ENCODE results near the gene PFKFB3. TPM values are rescaled to one million over a fixed set of nuclear protein-coding genes. Genes with fewer than 3 reads are reported as not detected.
A peak's percentile ranks its signal among the peaks of the same experiment; 100 is the strongest.

PFKFB3 gene
- total RNA-seq, 2 experiments from 2014 or later, result 77.1 to 82.2 TPM

DNA sequence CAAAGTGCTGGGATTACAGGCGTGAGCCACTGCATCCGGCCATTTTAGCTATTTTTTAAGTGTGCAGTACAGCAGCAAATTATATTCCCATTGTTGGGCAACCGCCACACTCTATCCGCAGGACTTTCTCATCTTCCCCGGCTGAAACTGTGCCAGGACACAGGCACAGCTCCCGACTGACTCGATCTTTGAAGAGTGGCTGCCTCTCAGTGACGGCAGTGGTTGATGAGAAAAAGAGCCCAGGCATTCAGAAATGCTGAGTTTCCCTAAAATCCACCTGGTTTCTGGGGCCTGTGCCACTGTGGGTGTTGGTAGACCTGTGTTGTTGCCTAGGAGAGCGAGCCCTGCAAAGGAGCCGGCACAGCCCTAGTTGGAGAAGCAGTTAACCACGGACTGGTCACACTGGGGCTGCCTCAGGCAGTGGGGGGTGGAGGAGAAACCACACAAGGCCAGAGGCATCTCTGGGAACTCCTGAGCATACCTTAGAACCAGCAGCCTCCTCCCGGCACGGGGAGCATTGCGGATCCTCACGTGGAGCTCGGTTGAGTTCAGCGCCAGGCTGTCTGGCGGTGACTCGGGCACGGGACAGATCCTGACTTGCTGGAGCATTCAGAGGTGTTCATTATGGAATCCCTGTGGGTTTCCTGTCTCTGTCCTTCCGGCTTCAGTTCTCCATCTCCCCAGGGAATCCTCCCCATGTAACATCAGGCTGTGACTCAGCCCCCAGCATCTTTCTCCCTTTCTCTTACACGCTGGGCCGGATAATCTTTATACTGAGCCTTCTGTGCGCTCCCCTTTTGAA is 16.2 kb downstream of the PFKFB3 start:
- H3K27ac Mint-ChIP-seq, result peak overlapping the region; percentile 36
- no peaks in the 10 kb centered on the region for H3K9me3 Mint-ChIP-seq
- H3K4me1 Mint-ChIP-seq, result peaks cover 2% of the 10 kb centered on the region
- DNase-seq, result no peak
- H3K36me3 Mint-ChIP-seq (ENCODE audit: low read depth), result peaks cover 60% of the 10 kb centered on the region
- CTCF ChIA-PET, result interaction anchor here (0.5 to 2.1 kb wide), 3 partner anchors 16 kb away, joined by 3 to 10 read pairs (median 3); partner anchors contain the start of gene PFKFB3
- POLR2A ChIA-PET, result no interaction called here
- no peaks in the 10 kb centered on the region for H3K27me3 Mint-ChIP-seq
- H3K4me3 Mint-ChIP-seq, result no peak overlapping the region

DNA sequence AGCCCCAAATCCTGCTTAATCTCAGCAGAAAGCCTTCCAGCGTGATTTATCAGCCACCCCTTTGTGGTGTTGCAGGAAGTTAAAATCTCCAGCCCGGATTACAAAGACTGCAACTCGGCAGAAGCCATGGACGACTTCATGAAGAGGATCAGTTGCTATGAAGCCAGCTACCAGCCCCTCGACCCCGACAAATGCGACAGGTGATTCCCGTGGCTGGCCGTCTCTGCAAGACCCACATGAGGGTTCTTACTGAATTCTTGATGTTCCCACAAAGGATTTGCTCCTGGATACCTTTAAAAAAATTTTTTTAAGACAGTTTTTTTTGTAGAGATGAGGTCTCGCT is 16.7 kb downstream of the PFKFB3 start:
- H3K4me1 Mint-ChIP-seq, result peaks cover 3% of the 10 kb centered on the region
- ChIA-PET CTCF (interaction anchor here (0.5 to 1.3 kb wide), 4 partner anchors 16 to 183 kb away, joined by 3 to 4 read pairs (median 3); partner anchors contain the start of gene PFKFB3), POLR2A (no interaction called here)
- no peak overlapping the region for H3K27ac Mint-ChIP-seq
- no peak for DNase-seq
- no peak overlapping the region for H3K4me3 Mint-ChIP-seq
- no peaks in the 10 kb centered on the region for H3K27me3 Mint-ChIP-seq
- peaks cover 61% of the 10 kb centered on the region for H3K36me3 Mint-ChIP-seq (ENCODE audit: low read depth)
- H3K9me3 Mint-ChIP-seq, result no peaks in the 10 kb centered on the region

DNA sequence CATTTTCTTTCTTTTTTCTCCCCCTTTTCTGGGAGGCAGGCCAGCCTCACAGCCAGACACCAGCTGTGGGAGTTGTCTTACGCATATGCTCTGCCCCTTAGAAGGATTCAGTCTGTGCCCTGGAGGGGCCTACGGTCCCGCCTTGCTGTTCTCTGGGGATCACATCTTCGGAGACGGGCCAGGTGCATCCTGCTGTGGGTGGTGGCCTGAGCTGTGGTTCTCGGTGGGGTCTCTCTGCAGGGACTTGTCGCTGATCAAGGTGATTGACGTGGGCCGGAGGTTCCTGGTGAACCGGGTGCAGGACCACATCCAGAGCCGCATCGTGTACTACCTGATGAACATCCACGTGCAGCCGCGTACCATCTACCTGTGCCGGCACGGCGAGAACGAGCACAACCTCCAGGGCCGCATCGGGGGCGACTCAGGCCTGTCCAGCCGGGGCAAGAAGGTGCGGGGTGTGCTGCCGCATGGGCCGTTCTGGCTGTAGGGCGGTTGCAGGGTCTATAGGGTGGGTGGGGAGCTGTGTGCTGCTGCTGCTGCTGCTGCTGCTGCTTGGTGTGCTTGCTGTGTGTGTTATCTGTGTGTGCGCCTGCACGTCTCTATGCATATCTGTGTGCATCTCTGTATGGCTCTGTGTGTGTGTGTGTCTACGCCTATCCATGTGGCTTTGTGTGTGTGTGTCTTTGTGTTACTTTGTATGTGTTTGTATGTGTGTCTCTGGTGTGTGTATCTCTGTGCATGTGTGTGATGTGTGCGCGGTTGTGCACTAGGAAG is 17.9 kb downstream of the PFKFB3 start:
- no peak for DNase-seq
- Mint-ChIP-seq H3K27ac (no peak overlapping the region), H3K9me3 (no peaks in the 10 kb centered on the region), H3K4me3 (no peak overlapping the region), H3K27me3 (no peaks in the 10 kb centered on the region), H3K36me3 (ENCODE audit: low read depth) (peaks cover 56% of the 10 kb centered on the region), H3K4me1 (peaks cover 3% of the 10 kb centered on the region)
- ChIA-PET POLR2A (no interaction called here), CTCF (interaction anchor here (1.3 kb wide), 1 partner anchor 181 kb away, joined by 4 read pairs; no protein-coding TSS in a partner anchor)

DNA sequence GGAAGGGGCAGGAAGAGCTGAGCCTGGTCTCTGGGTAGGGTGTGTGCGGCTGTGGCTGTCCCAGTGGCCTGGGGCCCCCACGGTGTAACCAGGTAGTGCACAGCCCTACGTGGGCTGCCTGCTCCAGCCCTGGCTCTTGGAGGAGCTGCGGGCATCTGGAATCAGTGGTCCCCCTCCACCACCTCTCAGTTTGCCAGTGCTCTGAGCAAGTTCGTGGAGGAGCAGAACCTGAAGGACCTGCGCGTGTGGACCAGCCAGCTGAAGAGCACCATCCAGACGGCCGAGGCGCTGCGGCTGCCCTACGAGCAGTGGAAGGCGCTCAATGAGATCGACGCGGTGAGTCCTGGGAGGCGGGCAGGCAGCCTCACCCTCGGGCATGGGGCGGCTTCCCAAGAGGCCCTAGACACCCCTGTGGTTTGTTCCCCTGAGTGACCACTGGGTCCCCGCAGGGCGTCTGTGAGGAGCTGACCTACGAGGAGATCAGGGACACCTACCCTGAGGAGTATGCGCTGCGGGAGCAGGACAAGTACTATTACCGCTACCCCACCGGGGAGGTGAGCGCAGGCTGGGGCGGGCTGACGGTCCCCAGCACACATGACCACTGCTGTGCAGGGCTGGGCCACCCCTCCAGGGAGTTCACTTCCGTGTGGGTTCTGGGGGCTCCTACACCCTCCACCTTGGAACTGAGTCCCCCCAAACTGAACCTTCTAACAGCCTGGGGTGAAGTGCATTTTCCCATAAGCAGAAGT is 18.6 kb downstream of the PFKFB3 start:
- no peak overlapping the region for H3K4me3 Mint-ChIP-seq
- peaks cover 3% of the 10 kb centered on the region for H3K4me1 Mint-ChIP-seq
- H3K27ac Mint-ChIP-seq, result no peak overlapping the region
- DNase-seq, result no peak
- no peaks in the 10 kb centered on the region for H3K9me3 Mint-ChIP-seq
- ChIA-PET POLR2A (no interaction called here), CTCF (no interaction called here)
- peaks cover 61% of the 10 kb centered on the region for H3K36me3 Mint-ChIP-seq (ENCODE audit: low read depth)
- H3K27me3 Mint-ChIP-seq, result no peaks in the 10 kb centered on the region

DNA sequence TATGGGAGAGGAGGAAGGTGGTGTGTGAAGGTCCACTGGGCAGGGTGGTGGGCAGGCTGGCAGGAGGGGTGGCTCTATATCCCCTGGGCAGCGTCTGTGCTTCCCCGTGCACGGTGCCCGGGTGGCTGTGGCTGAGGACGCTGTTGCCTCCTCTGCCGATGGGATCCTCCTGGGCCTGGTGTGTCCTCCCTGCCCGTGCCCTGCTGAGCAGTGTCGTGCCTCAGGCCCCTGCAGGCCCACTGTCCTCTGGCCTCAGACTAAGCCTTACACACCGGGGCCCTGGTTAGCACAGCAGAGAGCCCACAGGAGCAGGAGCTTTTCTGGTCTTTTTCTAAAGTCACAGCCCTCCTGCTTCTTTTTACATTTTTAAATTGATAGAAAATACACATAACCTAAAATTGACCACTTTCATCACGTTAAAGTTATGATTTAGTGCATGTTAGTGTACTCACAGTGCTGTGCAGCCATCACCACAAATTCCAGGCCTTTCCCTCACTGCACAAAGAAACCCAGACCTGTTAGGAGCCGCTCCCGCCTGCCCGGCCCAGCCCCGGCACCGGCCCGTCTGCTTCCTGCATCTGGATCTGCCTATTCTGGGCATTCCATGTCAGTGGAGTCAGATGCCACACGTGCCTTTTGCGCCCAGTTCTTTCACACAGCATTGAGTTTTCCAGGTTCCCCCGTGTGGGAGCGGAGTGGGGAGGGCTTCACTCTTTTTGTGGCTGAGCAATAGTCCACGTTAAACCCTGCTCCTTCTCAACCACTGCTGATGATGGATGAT is 19.4 kb downstream of the PFKFB3 start:
- Mint-ChIP-seq H3K36me3 (ENCODE audit: low read depth) (peaks cover 58% of the 10 kb centered on the region), H3K9me3 (no peaks in the 10 kb centered on the region), H3K27me3 (no peaks in the 10 kb centered on the region), H3K4me1 (peaks cover 3% of the 10 kb centered on the region), H3K27ac (no peak overlapping the region), H3K4me3 (no peak overlapping the region)
- ChIA-PET CTCF (no interaction called here), POLR2A (no interaction called here)
- DNase-seq, result no peak

DNA sequence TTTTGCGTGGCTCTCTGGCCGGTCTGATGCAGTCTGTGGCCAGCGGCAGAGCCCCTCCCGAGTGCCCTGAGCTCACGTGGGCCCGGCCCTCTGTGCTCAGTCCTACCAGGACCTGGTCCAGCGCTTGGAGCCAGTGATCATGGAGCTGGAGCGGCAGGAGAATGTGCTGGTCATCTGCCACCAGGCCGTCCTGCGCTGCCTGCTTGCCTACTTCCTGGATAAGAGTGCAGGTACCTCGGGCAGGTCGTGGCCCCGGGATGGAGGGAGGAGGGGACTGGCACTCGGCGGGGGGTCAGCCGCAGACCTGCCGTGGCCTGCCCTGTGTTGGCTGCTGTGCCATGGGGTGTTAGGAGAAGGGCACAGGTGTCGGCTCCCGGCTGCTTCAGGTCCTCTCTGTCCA is 20.0 kb downstream of the PFKFB3 start:
- POLR2A ChIA-PET, result no interaction called here
- H3K4me3 Mint-ChIP-seq, result no peak overlapping the region
- CTCF ChIA-PET, result no interaction called here

DNA sequence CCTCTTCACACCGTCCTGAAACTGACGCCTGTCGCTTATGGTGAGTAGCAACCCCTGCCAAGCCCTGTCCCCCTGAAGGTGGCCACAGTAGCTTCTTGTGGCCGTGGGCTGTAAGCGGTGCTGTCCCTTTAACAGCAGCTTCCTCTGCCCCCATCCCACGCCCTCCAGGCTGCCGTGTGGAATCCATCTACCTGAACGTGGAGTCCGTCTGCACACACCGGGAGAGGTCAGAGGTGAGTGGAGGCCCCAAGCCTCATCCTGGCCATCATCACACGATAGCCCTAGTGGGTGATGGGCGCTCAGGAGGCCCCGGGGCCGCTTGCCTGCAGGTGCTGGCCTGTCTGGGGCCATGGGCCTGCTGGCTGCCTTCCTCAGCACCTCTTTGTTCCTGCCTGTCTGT is 21.2 kb downstream of the PFKFB3 start:
- DNase-seq, result no peak
- Mint-ChIP-seq H3K9me3 (no peaks in the 10 kb centered on the region), H3K4me3 (no peak overlapping the region), H3K36me3 (ENCODE audit: low read depth) (peaks cover 63% of the 10 kb centered on the region), H3K27me3 (no peaks in the 10 kb centered on the region), H3K27ac (no peak overlapping the region), H3K4me1 (peaks cover 14% of the 10 kb centered on the region)
- CTCF ChIA-PET, result interaction anchor here (0.9 kb wide), 1 partner anchor 182 kb away, joined by 6 read pairs; no protein-coding TSS in a partner anchor
- POLR2A ChIA-PET, result no interaction called here

More for the DNA sequence above, 20.0 kb downstream of the PFKFB3 start:
- H3K27ac Mint-ChIP-seq, result no peak overlapping the region
- H3K27me3 Mint-ChIP-seq, result no peaks in the 10 kb centered on the region
- H3K4me1 Mint-ChIP-seq, result peaks cover 3% of the 10 kb centered on the region
- peaks cover 59% of the 10 kb centered on the region for H3K36me3 Mint-ChIP-seq (ENCODE audit: low read depth)
- no peak for DNase-seq
- no peaks in the 10 kb centered on the region for H3K9me3 Mint-ChIP-seq

DNA sequence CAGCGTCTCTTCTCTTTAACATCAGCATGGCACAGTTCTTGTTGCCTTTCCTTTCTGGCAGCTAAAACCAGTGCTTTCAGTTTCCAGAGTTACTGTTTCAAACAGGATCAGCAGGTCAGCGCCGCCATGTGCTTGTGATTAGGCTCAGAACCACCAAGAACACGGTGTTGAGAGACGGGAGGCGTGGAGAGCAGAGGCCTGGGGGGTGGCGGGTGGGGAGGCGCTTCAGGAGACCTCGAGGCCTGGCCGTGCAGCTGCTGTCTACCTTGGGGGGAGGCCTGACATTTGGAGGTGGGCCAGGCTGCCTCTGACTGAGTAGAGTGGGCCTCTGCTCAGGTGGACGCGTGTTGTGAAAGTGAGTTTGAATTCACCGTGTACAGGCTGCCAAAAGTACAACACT is 22.0 kb downstream of the PFKFB3 start:
- peak overlapping the region; percentile 46 for H3K27ac Mint-ChIP-seq
- peaks cover 61% of the 10 kb centered on the region for H3K36me3 Mint-ChIP-seq (ENCODE audit: low read depth)
- POLR2A ChIA-PET, result no interaction called here
- H3K4me3 Mint-ChIP-seq, result no peak overlapping the region
- CTCF ChIA-PET, result interaction anchor here (0.8 to 0.9 kb wide), 2 partner anchors 124 to 182 kb away, joined by 3 to 6 read pairs; no protein-coding TSS in a partner anchor
- DNase-seq, result no peak
- no peaks in the 10 kb centered on the region for H3K27me3 Mint-ChIP-seq
- H3K9me3 Mint-ChIP-seq, result no peaks in the 10 kb centered on the region
- peaks cover 14% of the 10 kb centered on the region for H3K4me1 Mint-ChIP-seq

DNA sequence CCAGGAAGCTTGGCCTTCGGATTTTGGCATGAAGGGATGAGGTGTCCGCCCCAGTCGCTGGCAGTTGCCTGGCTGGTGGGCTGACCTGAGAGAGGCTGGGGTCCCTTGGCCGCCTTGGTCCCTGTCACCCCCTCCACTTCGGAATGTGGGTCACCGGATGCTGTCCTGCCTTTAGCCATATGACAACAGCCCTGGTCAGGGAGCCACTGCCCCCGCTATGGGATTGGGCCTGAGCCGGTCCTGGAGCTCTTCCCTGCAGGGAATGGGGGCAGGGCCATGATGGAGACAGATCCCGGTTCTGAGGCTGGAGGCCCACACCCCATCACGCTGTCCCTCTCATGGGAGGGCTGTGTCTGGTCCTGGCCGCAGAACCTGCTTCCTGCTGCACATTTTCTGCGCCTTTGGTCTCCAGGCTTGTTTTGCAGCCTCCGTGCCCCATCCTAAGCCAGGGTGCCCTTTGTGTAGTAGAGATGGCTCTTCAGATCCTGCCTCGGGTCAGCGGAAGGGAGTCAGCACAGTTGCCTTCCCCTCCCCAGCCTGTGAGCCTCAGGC is 22.6 kb downstream of the PFKFB3 start:
- peaks cover 65% of the 10 kb centered on the region for H3K36me3 Mint-ChIP-seq (ENCODE audit: low read depth)
- peak overlapping the region; percentile 25 for H3K27ac Mint-ChIP-seq
- ChIA-PET POLR2A (no interaction called here), CTCF (interaction anchor here (0.8 kb wide), 1 partner anchor 123 kb away, joined by 3 read pairs; no protein-coding TSS in a partner anchor)
- peaks cover 14% of the 10 kb centered on the region for H3K4me1 Mint-ChIP-seq
- H3K27me3 Mint-ChIP-seq, result no peaks in the 10 kb centered on the region
- no peak overlapping the region for H3K4me3 Mint-ChIP-seq
- no peaks in the 10 kb centered on the region for H3K9me3 Mint-ChIP-seq
- DNase-seq, result no peak

DNA sequence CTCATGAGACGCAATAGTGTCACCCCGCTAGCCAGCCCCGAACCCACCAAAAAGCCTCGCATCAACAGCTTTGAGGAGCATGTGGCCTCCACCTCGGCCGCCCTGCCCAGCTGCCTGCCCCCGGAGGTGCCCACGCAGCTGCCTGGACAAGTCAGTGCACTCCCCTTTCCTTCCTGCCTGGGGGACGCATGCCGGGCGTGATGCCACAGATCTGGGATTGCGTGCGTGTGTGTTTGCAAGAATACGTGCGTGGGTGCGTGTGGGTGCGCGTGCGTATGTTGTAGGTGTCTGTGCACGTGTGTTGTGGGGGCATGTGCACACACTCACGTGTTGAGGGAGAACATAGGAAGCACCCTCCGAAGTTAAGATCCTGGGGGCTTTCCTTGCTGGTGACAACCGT is 23.5 kb downstream of the PFKFB3 start:
- Mint-ChIP-seq H3K9me3 (no peaks in the 10 kb centered on the region), H3K4me3 (no peak overlapping the region), H3K4me1 (peaks cover 13% of the 10 kb centered on the region), H3K27ac (no peak overlapping the region), H3K36me3 (ENCODE audit: low read depth) (peaks cover 60% of the 10 kb centered on the region), H3K27me3 (no peaks in the 10 kb centered on the region)
- no peak for DNase-seq
- ChIA-PET CTCF (no interaction called here), POLR2A (no interaction called here)

DNA sequence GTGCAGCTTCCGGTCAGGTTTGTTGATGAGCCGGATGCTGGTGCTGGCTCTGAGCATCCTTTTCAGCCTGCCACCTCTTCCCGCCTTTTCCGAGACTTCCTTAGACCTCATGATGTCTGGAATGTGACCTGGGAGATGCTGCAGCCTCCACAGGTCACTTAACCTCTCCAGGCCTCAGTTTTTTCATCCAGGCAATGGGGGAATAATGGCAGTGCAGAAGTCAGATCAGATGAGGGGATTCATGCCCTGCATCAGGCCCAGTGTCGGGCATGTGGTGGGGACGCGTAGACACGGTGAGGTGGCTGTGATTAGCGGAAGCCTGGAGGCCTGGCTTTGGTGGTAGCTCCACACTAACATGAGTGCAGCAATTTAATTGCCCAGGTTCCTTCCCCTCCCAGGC is 24.6 kb downstream of the PFKFB3 start:
- Mint-ChIP-seq H3K4me1 (peaks cover 13% of the 10 kb centered on the region), H3K27me3 (no peaks in the 10 kb centered on the region), H3K36me3 (ENCODE audit: low read depth) (peaks cover 61% of the 10 kb centered on the region), H3K9me3 (no peaks in the 10 kb centered on the region), H3K4me3 (no peak overlapping the region), H3K27ac (no peak overlapping the region)
- CTCF ChIA-PET, result interaction anchor here (0.8 kb wide), 1 partner anchor 168 kb away, joined by 4 read pairs; no protein-coding TSS in a partner anchor
- POLR2A ChIA-PET, result interaction anchor here (0.6 kb wide), 1 partner anchor 197 kb away, joined by 3 read pairs; no protein-coding TSS in a partner anchor
- DNase-seq, result no peak

DNA sequence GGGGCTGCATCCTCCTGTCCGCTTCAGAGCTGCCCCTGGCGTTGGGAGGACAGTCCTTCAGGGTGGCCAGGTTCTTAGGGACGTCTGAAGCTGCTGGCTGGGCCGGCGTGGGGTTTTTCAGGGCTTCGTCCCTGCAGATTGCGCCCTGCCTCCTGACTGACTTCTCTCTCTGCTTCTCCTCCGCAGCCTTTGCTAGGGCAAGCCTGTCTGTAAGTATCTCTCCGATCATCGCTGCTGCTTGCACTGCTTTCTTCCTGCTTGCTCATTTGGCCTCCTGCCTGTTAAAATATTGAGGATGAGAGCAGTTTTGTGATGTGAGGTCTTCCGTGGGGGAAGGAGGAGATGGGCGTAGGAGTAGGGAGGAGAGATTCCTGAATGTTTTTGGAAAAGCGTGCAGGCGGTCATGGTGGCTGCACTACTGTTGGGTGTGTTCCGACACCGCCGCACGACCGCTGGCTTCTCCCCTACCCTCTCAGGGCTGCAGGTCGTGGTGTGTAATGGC is 25.3 kb downstream of the PFKFB3 start:
- Mint-ChIP-seq H3K27me3 (no peaks in the 10 kb centered on the region), H3K27ac (peak overlapping the region; percentile 68), H3K9me3 (no peaks in the 10 kb centered on the region), H3K4me1 (peaks cover 13% of the 10 kb centered on the region), H3K36me3 (ENCODE audit: low read depth) (peaks cover 63% of the 10 kb centered on the region), H3K4me3 (no peak overlapping the region)
- POLR2A ChIA-PET, result interaction anchor here (0.6 kb wide), 1 partner anchor 197 kb away, joined by 3 read pairs; no protein-coding TSS in a partner anchor
- CTCF ChIA-PET, result interaction anchor here (0.6 to 2.1 kb wide), 3 partner anchors 25 to 863 kb away, joined by 4 to 8 read pairs (median 4); partner anchors contain the start of gene PFKFB3
- DNase-seq, result no peak

Data from activated CD4-positive, alpha-beta T cell treated with anti-CD3 and anti-CD28 coated beads, Interleukin-2, amount 10 ng/mL, durations not matched to agents 7 days and 5 days (primary cell).